ENCODE measurements around the gene PTPRG.

PTPRG gene

GRCh38 chr3:61593446-61594029 lies 32.2 kb downstream of the PTPRG start:
- DNase-seq: no peak

- no peak for DNase-seq
Observed at GRCh38 chr3:61594144-61594963, 33.0 kb downstream of the PTPRG start.

GRCh38 chr3:61594964-61595285 lies 33.6 kb downstream of the PTPRG start:
- no peak for DNase-seq

- DNase-seq: no peak
Observed at GRCh38 chr3:61595288-61595687, 33.9 kb downstream of the PTPRG start.

GRCh38 chr3:61595826-61596225 lies 34.5 kb downstream of the PTPRG start:
- no peak for DNase-seq

- DNase-seq: no peak
Observed at GRCh38 chr3:61597906-61598305, 36.5 kb downstream of the PTPRG start.

- DNase-seq: no peak
Observed at GRCh38 chr3:61600195-61600594, 38.8 kb downstream of the PTPRG start.

GRCh38 chr3:61601831-61602230 lies 40.5 kb downstream of the PTPRG start:
- DNase-seq: no peak

- no peak for DNase-seq
Observed at GRCh38 chr3:61602466-61602865, 41.1 kb downstream of the PTPRG start.

GRCh38 chr3:61605589-61606175 lies 44.3 kb downstream of the PTPRG start:
- no peak for DNase-seq

GRCh38 chr3:61606196-61606595 lies 44.8 kb downstream of the PTPRG start:
- DNase-seq: no peak

GRCh38 chr3:61608072-61608471 lies 46.7 kb downstream of the PTPRG start:
- DNase-seq: no peak

GRCh38 chr3:61608711-61609110 lies 47.3 kb downstream of the PTPRG start:
- no peak for DNase-seq

- DNase-seq: no peak
Observed at GRCh38 chr3:61610316-61610715, 48.9 kb downstream of the PTPRG start.

GRCh38 chr3:61612211-61613194 lies 51.1 kb downstream of the PTPRG start:
- DNase-seq: no peak

GRCh38 chr3:61613666-61614065 lies 52.3 kb downstream of the PTPRG start:
- DNase-seq: no peak

GRCh38 chr3:61615643-61616042 lies 54.3 kb downstream of the PTPRG start:
- DNase-seq: no peak

GRCh38 chr3:61616586-61616985 lies 55.2 kb downstream of the PTPRG start:
- DNase-seq: no peak

- DNase-seq: no peak
Observed at GRCh38 chr3:61617041-61617440, 55.7 kb downstream of the PTPRG start.

GRCh38 chr3:61617651-61618050 lies 56.3 kb downstream of the PTPRG start:
- DNase-seq: no peak

GRCh38 chr3:61618231-61618630 lies 56.9 kb downstream of the PTPRG start:
- DNase-seq: no peak

GRCh38 chr3:61618871-61619270 lies 57.5 kb downstream of the PTPRG start:
- DNase-seq: no peak

GRCh38 chr3:61620073-61620472 lies 58.7 kb downstream of the PTPRG start:
- DNase-seq: no peak
